ENCODE data around the gene PCGF2. TPM values are rescaled to one million over a fixed set of nuclear protein-coding genes. Genes with fewer than 3 reads are reported as not detected.

PCGF2 gene
- total and polyA plus RNA-seq, 10 of the 15 experiments (the other 5 are each of a cell fraction or from before 2014, with no cell fraction given), result 2.7 to 35.6 (median 7.2) TPM

GRCh38 chr17:38752308-38753070, 4.4 kb upstream of the PCGF2 start, which contains the start of gene PSMB3 (continued):
- no peak for TF ChIP-seq HDAC6 (IDR thresholded peaks at IDR 0.05; ENCODE audit: unreplicated experiment)
- peak; percentile 39 for TF ChIP-seq SIX5 (IDR thresholded peaks at IDR 0.05; ENCODE audit: low read depth, low read length, severe bottlenecking)
- no peak for TF ChIP-seq ZBTB11 (CRISPR knock-in tag; IDR thresholded peaks at IDR 0.05)
- TF ChIP-seq TARDBP (IDR thresholded peaks at IDR 0.05; ENCODE audit: borderline replicate concordance), result no peak; the same call in 1 of the 2 replicates
- peak; percentile 70; the same call in 1 of the 2 replicates for TF ChIP-seq HDGF (IDR thresholded peaks at IDR 0.05)
- TF ChIP-seq ETV6 (conservative IDR thresholded peaks at IDR 0.05 in 1 of 2, IDR thresholded peaks at IDR 0.05 in 1 of 2; ENCODE audit: borderline replicate concordance in 1 of 2, low read depth in 1 of 2), result no peak; a peak in 1 of 4 replicates
- TF ChIP-seq MEF2A (IDR thresholded peaks at IDR 0.05; ENCODE audit: insufficient read depth, low read depth, low read length), result 0 out of 2 replicates have a peak, but pooled peaks have one; percentile 48
- TF ChIP-seq ESRRA (IDR thresholded peaks at IDR 0.05; ENCODE audit: low read length), result peak; percentile 27; the same call in 1 of the 2 replicates
- TF ChIP-seq SREBF2 (IDR thresholded peaks at IDR 0.05; ENCODE audit: low read length), result no peak
- no peak for TF ChIP-seq SMAD1 (IDR thresholded peaks at IDR 0.05; ENCODE audit: low read depth, partially characterized antibody)
- no peak; the same call in none of the 2 replicates for TF ChIP-seq GATAD2B (conservative IDR thresholded peaks at IDR 0.05; ENCODE audit: low read depth)
- TF ChIP-seq SRF (IDR thresholded peaks at IDR 0.05; ENCODE audit: low read depth in 2 of 2, low read length in 2 of 2), result no peak
- peak; percentile 99 for TF ChIP-seq MAX (IDR thresholded peaks at IDR 0.05; ENCODE audit: low read depth, low read length)
- TF ChIP-seq RELA (IDR thresholded peaks at IDR 0.05; ENCODE audit: borderline replicate concordance, partially characterized antibody), result no peak
- no peak for TF ChIP-seq CEBPB (IDR thresholded peaks at IDR 0.05; ENCODE audit: borderline replicate concordance in 1 of 2, low read depth in 2 of 2, low read length in 2 of 2)
- peak; percentile 83 for TF ChIP-seq ELK1 (IDR thresholded peaks at IDR 0.05; ENCODE audit: low read depth, low read length)
- TF ChIP-seq, protein P1, sequence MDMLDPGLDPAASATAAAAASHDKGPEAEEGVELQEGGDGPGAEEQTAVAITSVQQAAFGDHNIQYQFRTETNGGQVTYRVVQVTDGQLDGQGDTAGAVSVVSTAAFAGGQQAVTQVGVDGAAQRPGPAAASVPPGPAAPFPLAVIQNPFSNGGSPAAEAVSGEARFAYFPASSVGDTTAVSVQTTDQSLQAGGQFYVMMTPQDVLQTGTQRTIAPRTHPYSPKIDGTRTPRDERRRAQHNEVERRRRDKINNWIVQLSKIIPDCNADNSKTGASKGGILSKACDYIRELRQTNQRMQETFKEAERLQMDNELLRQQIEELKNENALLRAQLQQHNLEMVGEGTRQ (IDR thresholded peaks at IDR 0.05; ENCODE audit: borderline replicate concordance, low read depth, low read length), result peak; percentile 84
- TF ChIP-seq, protein P2, sequence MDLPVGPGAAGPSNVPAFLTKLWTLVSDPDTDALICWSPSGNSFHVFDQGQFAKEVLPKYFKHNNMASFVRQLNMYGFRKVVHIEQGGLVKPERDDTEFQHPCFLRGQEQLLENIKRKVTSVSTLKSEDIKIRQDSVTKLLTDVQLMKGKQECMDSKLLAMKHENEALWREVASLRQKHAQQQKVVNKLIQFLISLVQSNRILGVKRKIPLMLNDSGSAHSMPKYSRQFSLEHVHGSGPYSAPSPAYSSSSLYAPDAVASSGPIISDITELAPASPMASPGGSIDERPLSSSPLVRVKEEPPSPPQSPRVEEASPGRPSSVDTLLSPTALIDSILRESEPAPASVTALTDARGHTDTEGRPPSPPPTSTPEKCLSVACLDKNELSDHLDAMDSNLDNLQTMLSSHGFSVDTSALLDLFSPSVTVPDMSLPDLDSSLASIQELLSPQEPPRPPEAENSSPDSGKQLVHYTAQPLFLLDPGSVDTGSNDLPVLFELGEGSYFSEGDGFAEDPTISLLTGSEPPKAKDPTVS (IDR thresholded peaks at IDR 0.05; ENCODE audit: low read depth, low read length), result no peak
- TF ChIP-seq CBX5 (IDR thresholded peaks at IDR 0.05; ENCODE audit: low read depth), result no peak
- TF ChIP-seq ZNF274 (IDR thresholded peaks at IDR 0.05; ENCODE audit: insufficient read depth, insufficient read length), result no peak
- peak in 1 of 2 experiments; percentile 81; a peak in 2 of 3 replicates for TF ChIP-seq EGR1 (IDR thresholded peaks at IDR 0.05; ENCODE audit: borderline replicate concordance in 1 of 2, low read depth in 2 of 2, low read length in 2 of 2)
- TF ChIP-seq EZH2 (IDR thresholded peaks at IDR 0.05; ENCODE audit: borderline replicate concordance, control insufficient read depth, low read depth, low read length), result no peak

Data from GM12878 (cell line).